OCI-M2 (cell line): Measurements from ENCODE around the gene LARGE1.

Source experiments
- DNase-seq: peaks from one replicate; lab custom pipeline; 2025; ENCODE audit not compliant: unreplicated experiment; lab: John Stamatoyannopoulos, UW

LARGE1 gene

GRCh38 chr22:33605221-33605620 is 315.1 kb downstream of the LARGE1 start:
- no peak for DNase-seq

DNA sequence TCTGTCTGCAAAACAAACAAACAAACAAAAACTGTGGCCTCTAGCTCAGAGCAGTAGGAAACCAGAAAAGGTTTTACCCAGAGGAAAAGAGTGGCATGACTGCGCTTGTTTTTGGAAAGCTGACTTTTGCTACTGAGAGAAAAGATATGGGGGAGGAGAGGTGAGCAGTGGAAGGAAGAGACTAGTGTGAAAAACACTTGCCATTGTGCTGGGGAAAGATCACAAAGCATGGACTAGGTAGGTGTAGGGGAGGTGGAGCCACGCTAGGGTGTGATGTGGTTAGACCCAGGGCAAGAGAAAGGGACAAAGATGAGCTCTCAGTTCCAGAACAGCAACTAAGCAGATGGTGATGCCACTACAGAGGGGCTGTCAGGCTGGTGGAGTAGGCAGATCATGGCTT is 319.2 kb downstream of the LARGE1 start:
- no peak for DNase-seq

DNA sequence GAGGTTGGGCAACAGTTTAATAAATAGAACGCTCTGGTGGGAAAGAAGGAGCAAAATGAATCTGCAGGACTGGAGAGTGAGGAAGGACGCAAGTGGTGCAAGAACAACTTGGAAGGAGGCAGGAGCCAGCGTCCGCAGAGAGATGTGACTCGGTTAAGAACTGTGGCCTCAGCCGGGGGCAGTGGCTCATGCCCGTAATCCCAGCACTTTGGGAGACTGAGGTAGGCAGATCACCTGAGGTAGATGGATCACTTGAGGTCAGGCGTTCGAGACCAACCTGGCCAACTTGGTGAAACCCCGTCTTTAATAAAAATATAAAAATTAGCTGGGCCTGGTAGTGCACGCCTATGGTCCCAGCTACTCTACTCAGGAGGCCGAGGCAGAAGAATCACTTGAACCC is 319.7 kb downstream of the LARGE1 start:
- DNase-seq: no peak

- DNase-seq: no peak
Observed at GRCh38 chr22:33600113-33600512, 320.2 kb downstream of the LARGE1 start.

DNA sequence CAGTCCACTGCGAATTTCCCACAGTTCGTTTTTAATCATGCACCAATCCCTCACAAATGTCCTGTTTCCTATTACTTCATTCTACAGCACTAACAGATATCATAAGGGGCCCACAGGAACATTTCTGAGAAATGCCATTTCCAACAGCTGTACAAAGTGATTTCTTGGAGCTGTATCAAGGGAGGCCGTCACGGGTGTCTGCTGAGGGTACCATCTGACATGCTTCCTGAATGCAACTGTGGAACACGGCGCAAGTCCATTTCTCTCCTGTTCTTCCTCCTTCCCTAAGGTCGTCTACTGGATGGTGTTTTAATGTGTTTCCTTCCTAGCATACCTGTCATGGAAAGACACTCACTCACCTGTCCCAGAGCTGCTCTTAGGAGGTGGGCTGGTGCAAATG is 320.7 kb downstream of the LARGE1 start:
- DNase-seq: no peak

GRCh38 chr22:33598821-33599220 is 321.5 kb downstream of the LARGE1 start:
- DNase-seq: no peak

GRCh38 chr22:33597274-33597985 is 322.8 kb downstream of the LARGE1 start:
- no peak for DNase-seq

DNA sequence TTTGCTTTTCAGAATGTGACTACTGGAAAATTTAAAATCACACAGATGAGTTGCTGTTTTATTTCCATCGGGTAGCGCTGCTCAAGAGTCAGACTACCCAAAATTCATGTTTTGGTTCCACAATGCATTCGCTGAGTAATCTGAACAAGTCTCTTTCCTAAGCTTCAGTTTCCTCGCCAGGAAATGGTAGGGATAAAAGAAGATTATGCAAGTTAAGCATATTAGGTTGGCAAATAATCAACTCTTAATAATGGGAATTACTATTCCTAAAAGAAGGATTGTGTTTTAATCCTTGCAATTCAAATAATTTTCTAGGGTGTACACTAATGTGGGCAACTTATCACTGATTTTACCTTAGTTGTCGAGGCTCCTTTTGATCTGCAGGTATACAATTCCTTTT is 326.5 kb downstream of the LARGE1 start:
- DNase-seq: no peak

DNA sequence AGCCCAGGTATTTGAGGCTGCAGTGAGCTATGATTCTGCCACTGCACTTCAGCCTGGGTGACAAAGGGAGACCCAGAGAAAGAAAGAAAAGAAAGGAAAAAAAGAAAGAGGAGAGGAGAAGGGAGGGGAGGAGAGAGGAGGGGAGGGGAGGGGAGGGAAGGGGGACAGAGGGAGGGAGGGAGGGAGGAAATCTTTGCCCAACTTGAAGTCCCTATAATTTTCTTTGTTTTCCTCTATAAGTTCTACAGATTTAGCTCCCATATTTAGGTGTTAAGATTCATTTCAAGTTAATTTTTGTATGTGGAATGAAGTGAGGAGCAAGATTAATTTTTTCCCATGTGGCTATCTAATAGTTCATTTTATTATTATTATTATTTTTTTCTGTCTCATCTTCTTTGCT is 328.3 kb downstream of the LARGE1 start:
- DNase-seq: no peak

GRCh38 chr22:33589297-33589696 is 331.0 kb downstream of the LARGE1 start:
- DNase-seq: no peak

DNA sequence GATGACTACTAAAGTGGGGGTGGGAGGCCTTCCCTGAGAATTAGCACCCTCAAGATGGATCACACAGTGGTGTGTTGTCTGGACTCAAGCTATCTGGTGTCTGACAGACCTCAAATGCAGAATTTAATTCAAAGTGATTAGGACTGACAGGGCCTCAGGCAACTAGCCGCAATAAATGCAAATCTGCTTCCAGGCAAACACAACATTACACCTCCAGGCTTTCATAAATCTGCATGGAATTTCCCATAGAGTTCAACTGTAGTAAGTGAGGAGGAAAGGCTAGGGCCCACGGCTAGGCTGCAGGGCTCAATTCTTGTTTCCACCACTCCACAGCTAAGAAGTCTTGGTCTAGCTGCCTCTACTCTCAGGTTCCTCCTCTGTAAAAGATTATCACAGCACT is 331.4 kb downstream of the LARGE1 start:
- no peak for DNase-seq

GRCh38 chr22:33584152-33584551 is 336.1 kb downstream of the LARGE1 start:
- no peak for DNase-seq

DNA sequence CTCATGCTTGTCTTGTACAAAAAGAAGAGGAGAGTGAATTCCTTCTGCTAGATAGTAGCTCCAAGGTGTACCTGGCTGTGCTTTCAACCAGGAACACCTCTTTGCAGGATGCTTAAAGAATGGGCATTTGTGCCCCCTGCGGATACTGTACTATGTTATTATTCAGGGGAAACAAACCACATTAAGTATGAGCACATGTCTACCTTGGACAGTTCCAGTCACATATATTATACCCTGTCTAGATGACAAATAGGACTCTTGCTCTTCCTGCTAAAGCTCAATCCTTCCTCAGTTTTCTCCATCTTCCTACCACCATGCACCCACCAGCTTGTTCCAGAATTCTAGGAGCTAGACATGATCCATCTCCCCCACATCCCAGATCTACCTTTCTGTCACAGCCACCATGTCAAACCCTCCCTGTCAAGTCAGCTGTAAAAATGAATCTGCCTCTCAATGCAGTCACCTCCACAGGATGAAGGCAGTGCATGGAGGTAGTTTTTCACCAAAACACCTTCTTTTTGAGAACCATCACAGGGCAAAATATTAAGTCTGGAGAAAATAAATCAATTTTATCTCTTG is 337.4 kb downstream of the LARGE1 start:
- no peak for DNase-seq

DNA sequence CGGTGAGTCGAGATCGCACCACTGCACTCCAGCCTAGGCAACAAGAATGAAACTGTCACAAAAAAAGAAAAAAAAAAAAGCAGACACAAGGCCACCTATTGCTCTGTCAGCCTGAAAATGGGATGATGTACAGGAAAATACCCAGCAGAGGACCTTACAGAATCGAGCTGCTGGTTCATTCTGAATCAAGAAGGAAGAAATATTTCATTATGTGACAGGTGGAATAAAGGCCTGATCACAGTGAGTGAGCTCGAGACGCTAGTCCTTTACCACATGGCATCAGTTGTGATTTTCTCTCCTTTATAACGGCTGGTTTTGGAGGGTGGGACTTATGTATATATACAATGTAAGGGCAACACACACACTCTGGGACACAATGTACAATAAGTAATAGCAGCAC is 340.0 kb downstream of the LARGE1 start:
- DNase-seq: no peak

DNA sequence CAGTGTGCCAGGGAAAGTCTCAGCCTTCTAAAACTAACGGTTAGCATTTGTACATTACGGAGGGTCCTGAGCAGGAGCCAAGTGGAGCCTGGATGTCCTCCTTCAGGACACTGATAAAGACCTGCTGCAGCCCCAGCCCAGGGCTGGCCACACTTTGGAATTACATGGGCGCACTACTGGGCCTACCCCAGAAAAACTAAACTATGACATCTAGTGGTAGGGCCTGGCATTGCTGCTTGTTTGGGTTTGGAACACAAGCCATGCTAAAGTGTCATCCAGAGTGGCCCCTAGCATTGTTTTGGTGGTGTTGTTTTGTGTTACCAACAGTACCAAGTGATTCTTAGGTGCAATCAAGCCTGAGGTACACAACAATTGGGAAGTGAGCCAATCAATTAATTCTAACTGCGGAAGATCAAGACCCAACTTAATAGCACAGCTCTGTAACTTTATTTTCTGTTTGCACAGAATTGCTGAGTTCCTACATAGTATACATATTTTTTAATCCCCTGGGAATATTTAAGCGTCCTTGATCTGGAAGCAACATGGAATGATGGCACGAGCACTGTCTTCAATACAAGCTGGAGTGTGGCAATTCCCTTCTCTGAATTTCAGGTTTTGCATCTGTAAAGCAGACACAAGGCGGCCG is 340.7 kb downstream of the LARGE1 start:
- no peak for DNase-seq

DNA sequence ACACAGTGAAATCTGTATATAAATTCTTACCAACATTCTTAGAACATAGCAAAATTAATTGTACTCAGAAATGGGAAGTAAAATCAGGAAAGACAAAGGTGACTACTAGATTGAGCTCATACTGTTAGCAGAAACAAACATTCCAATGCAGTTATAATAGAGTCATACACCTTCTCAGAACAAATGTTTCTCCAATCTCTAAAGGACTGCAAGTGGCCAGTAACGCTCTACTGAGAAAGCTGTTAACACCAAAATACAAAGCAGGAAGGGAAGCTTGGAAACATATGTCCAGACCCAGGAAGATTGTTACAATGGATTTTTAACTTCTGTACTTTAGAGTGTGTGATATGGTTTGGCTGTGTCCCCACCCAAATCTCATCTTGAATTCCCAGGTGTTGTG is 341.5 kb downstream of the LARGE1 start:
- no peak for DNase-seq

GRCh38 chr22:33577862-33578411 is 342.3 kb downstream of the LARGE1 start:
- DNase-seq: no peak

DNA sequence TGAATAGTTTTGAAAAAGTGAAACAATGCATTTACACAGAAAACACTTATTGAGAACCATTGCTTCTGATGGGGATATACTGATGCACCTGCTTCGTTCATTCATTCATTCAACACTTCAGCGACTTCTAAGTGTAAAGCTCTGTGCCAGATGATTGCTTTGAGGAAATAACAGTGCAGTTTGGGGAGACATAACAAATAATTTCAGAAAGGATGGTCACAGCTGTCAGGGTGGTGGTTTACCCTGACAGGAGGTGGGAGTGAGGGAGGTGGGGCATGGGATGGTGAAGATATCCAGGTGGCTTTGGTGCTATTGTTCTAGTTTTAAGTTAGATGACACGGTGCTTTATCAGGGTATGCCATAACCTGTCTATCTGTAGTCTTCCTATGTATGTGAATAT is 344.1 kb downstream of the LARGE1 start:
- no peak for DNase-seq

DNA sequence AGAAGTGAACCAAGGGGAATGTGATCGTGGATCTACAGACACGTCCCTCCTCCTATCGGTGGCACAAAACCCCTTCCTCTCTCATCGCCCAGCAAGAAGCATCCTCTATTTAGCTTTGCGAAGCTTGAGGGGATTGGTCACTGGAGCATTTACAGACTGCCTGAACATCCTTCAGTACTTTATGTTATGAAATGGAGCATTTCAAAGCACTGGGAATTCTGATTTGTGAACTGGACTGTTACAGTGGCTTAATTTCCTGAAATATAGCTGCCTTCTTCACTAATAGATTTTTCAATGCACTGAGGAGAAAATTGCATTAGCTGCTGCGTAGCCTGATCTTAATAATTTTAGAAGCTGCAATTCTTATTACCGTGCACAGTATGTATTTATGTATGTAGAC is 344.5 kb downstream of the LARGE1 start:
- DNase-seq: no peak

DNA sequence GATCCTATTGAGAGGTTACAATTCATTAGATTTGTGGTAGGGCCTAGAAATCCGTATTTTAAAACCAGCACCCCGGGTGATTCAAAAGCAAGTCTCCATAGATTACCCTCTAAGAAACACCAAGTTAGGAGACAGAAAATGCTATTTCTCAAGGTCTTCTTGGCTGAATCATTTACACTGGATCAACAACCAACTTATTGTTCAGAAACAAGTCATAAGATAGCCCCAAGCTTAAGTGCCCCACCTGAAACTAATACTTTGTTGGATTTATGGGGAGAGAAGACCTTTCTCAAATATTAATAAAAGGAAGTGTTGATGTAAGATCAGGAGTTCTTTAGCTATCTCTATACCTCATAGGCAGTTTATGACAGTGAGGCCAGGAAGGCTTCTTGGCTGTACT is 345.2 kb downstream of the LARGE1 start:
- no peak for DNase-seq

DNA sequence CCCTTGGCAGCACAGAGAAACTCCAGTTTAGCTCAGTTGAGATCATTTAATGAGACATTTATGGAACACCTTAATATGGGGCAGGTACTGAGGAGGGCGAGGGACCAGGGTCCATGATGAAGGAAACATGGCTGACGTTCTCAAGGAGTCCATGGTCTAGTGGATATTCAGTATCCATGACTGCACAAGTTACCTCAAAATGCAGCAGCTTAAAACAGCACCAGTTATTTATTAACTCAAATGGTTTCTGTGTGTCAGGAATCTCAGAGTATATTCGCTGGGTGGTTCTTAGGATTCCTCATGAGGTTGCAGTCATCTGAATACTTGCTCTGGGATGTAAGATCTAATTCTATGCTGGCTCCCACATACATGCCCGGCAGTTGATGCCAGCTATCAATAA is 346.8 kb downstream of the LARGE1 start:
- no peak for DNase-seq

GRCh38 chr22:33572086-33572485 is 348.2 kb downstream of the LARGE1 start:
- DNase-seq: no peak
